Measurements from ENCODE around the gene KLF2. TPM values are rescaled to one million over a fixed set of nuclear protein-coding genes. Genes with fewer than 3 reads are reported as not detected.

Gene KLF2
- total and polyA plus RNA-seq, 7 donors = 2.8 to 49.3 (median 21.4) TPM

GRCh38 chr19:16376649-16377048 is 52.0 kb downstream of the KLF2 start:
- intact Hi-C loops (cut with DNase I) = no loop called here

GRCh38 chr19:16377521-16377920 is 52.9 kb downstream of the KLF2 start:
- Histone ChIP-seq H3K9me3 (no peaks in the 10 kb centered on the region), H3K4me3 (no peak overlapping the region), H3K27ac (no peak overlapping the region), H3K27me3 (no peaks in the 10 kb centered on the region), H3K4me1 (peaks cover 0 to 26% (median 15%) of the 10 kb centered on the region in 4 donors), H3K36me3 (peaks cover 0 to 39% (median 22%) of the 10 kb centered on the region in 4 donors)
- intact Hi-C loops (cut with DNase I) = no loop called here
- WGBS, 2 donors = 94 to 97% methylated on average over 9 of the region's 9 CpGs
- TF ChIP-seq EP300 (IDR thresholded peaks at IDR 0.05) = no peak
- no peak for TF ChIP-seq POLR2A (IDR thresholded peaks at IDR 0.05)
- TF ChIP-seq CTCF (IDR thresholded peaks at IDR 0.05) = no peak
- TF ChIP-seq POLR2AphosphoS5 (IDR thresholded peaks at IDR 0.05) = no peak
- DNase-seq = no peak

More at GRCh38 chr19:16376649-16377048, 52.0 kb downstream of the KLF2 start:
- TF ChIP-seq EP300 (IDR thresholded peaks at IDR 0.05) = no peak
- no peak for TF ChIP-seq POLR2A (IDR thresholded peaks at IDR 0.05)
- TF ChIP-seq POLR2AphosphoS5 (IDR thresholded peaks at IDR 0.05) = no peak
- no peak for TF ChIP-seq CTCF (IDR thresholded peaks at IDR 0.05)
- H3K27me3 ChIP-seq = no peaks in the 10 kb centered on the region
- WGBS, 2 donors = 88 to 90% methylated on average over 18 of the region's 18 CpGs
- H3K27ac ChIP-seq = peak overlapping the region in 1 of 4 donors; percentile 8
- peaks cover 0 to 26% (median 12%) of the 10 kb centered on the region in 4 donors for H3K4me1 ChIP-seq
- no peak for DNase-seq
- H3K9me3 ChIP-seq = no peaks in the 10 kb centered on the region
- peaks cover 0 to 39% (median 22%) of the 10 kb centered on the region in 4 donors for H3K36me3 ChIP-seq
- no peak overlapping the region for H3K4me3 ChIP-seq

Other genes starting within 250 kb of the KLF2 start
- gene TPM4, start 248.3 kb upstream of the KLF2 start, total RNA-seq = 100 to 1,000 TPM; 222 to 826 (median 353) TPM
- gene TPM4, start 248.3 kb upstream of the KLF2 start, polyA plus RNA-seq = 100 to 1,000 TPM; 313 to 464 (median 374) TPM
- gene RAB8A, start 212.9 kb upstream of the KLF2 start, total RNA-seq = 10 to 100 TPM; 32.8 to 43.9 (median 34.9) TPM
- gene RAB8A, start 212.9 kb upstream of the KLF2 start, polyA plus RNA-seq = 100 to 1,000 TPM in 1 of 3 donors, 10 to 100 TPM in 2; 64.3 to 126 (median 79.4) TPM
- gene HSH2D, start 181.1 kb upstream of the KLF2 start, total RNA-seq = 1 to 10 TPM in 2 of 4 donors, not detected in 2; 2.5 to 3.3 TPM
- 10 to 100 TPM; 14.4 to 40.0 (median 22.9) TPM for gene HSH2D, start 181.1 kb upstream of the KLF2 start, polyA plus RNA-seq
- gene CIB3, start 151.3 kb upstream of the KLF2 start, total RNA-seq = not detected
- under 1 TPM in 1 of 3 donors, not detected in 2; 0.69 TPM for gene CIB3, start 151.3 kb upstream of the KLF2 start, polyA plus RNA-seq
- 10 to 100 TPM; 86.9 to 97.7 (median 92.5) TPM for gene FAM32A, start 139.4 kb upstream of the KLF2 start, total RNA-seq
- 100 to 1,000 TPM in 2 of 3 donors, 10 to 100 TPM in 1; 90.2 to 239 (median 156) TPM for gene FAM32A, start 139.4 kb upstream of the KLF2 start, polyA plus RNA-seq
- gene AP1M1, start 126.9 kb upstream of the KLF2 start, total RNA-seq = 10 to 100 TPM; 57.1 to 63.7 (median 60.8) TPM
- 10 to 100 TPM; 18.7 to 37.8 (median 20.4) TPM for gene AP1M1, start 126.9 kb upstream of the KLF2 start, polyA plus RNA-seq
- gene EPS15L1, start 147.1 kb downstream of the KLF2 start, total RNA-seq = 10 to 100 TPM; 15.0 to 38.2 (median 17.9) TPM
- gene EPS15L1, start 147.1 kb downstream of the KLF2 start, polyA plus RNA-seq = 10 to 100 TPM; 14.4 to 25.6 (median 15.7) TPM
- not detected for gene CALR3, start 171.3 kb downstream of the KLF2 start, total RNA-seq
- gene CALR3, start 171.3 kb downstream of the KLF2 start, polyA plus RNA-seq = not detected
- 1 to 10 TPM; 3.8 to 10.0 (median 5.7) TPM for gene C19orf44, start 171.6 kb downstream of the KLF2 start, total RNA-seq
- 1 to 10 TPM; 1.8 to 3.8 (median 1.8) TPM for gene C19orf44, start 171.6 kb downstream of the KLF2 start, polyA plus RNA-seq
- gene CHERP, start 217.6 kb downstream of the KLF2 start, total RNA-seq = 1 to 10 TPM; 5.6 to 8.6 (median 6.6) TPM
- gene CHERP, start 217.6 kb downstream of the KLF2 start, polyA plus RNA-seq = 10 to 100 TPM in 2 of 3 donors, 1 to 10 TPM in 1; 9.5 to 32.7 (median 14.4) TPM
- 10 to 100 TPM; 20.3 to 27.4 (median 23.1) TPM for gene SLC35E1, start 247.6 kb downstream of the KLF2 start, total RNA-seq
- 10 to 100 TPM in 2 of 3 donors, 1 to 10 TPM in 1; 9.7 to 26.6 (median 10.8) TPM for gene SLC35E1, start 247.6 kb downstream of the KLF2 start, polyA plus RNA-seq